ENCODE results near the gene NFE2L1. TPM values are rescaled to one million over a fixed set of nuclear protein-coding genes. Genes with fewer than 3 reads are reported as not detected.

NFE2L1 gene
- total RNA-seq, 1 experiment from 2014 or later = 149 TPM

DNA sequence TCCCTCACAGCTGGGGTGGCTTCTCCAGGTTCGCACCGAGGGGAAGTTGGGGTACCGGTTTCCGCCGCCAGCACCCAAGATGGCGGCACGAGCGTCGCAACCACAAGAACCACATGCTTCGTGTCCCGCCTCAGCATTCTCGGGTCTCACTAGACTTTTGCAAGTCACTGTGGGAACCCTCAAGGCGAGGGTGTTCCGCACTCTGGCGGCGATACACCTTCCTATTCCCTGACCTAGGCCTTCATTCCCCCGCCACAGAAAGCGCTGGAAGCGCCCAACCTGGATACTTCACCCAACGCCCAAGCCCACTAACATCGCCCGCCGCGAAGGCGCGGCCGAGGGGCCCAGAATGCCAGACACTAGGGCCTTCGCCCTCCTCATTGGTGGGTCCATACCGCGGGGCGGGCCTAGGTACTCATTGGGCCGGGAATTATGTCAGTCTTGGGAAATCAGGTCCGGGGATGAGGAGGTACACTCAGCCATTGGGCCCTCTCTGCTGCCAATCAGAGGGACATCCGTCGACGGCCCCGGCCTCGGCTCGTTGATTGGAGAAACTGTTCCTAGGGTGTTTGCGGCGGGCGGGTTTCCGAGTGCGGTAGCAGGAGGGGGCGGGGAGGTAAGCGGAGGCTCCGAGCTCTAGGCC, at the start of gene NFE2L1 (continued):
- TF ChIP-seq AR (CRISPR knock-in tag; IDR thresholded peaks at IDR 0.05) (peak; percentile 41; the same call in 1 of the 2 replicates), ERG (CRISPR knock-in tag; IDR thresholded peaks at IDR 0.05) (0 out of 2 replicates have a peak, but pooled peaks have one; percentile 10), CBFB (CRISPR knock-in tag; IDR thresholded peaks at IDR 0.05; ENCODE audit: low read depth) (no peak), STAT6 (CRISPR knock-in tag; conservative IDR thresholded peaks at IDR 0.05; ENCODE audit: low read depth) (no peak), ATF3 (CRISPR knock-in tag; conservative IDR thresholded peaks at IDR 0.05) (no peak), PRDM15 (CRISPR knock-in tag; IDR thresholded peaks at IDR 0.05) (no peak), EMX1 (CRISPR knock-in tag; IDR thresholded peaks at IDR 0.05) (no peak), SP1 (CRISPR knock-in tag; conservative IDR thresholded peaks at IDR 0.05) (peak; percentile 59), USF2 (CRISPR knock-in tag; IDR thresholded peaks at IDR 0.05) (peak; percentile 86)

GRCh38 chr17:47999582-47999981, 48.6 kb upstream of the NFE2L1 start:
- ChIA-PET POLR2A (no interaction called here), CTCF (interaction anchor here (0.7 to 2.9 kb wide), 15 partner anchors 11 to 336 kb away, joined by 3 to 14 read pairs (median 4); partner anchors contain the start of genes CDK5RAP3, NFE2L1 and SCRN2)
- TF ChIP-seq ZNF423 (CRISPR knock-in tag; IDR thresholded peaks at IDR 0.05) (peak; percentile 35), ZNF671 (CRISPR knock-in tag; IDR thresholded peaks at IDR 0.05) (no peak)
- TF ChIP-seq, protein P1, sequence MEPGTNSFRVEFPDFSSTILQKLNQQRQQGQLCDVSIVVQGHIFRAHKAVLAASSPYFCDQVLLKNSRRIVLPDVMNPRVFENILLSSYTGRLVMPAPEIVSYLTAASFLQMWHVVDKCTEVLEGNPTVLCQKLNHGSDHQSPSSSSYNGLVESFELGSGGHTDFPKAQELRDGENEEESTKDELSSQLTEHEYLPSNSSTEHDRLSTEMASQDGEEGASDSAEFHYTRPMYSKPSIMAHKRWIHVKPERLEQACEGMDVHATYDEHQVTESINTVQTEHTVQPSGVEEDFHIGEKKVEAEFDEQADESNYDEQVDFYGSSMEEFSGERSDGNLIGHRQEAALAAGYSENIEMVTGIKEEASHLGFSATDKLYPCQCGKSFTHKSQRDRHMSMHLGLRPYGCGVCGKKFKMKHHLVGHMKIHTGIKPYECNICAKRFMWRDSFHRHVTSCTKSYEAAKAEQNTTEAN (CRISPR knock-in tag; IDR thresholded peaks at IDR 0.05) = no peak
- peaks cover 52% of the 10 kb centered on the region for H3K4me1 Mint-ChIP-seq
- no peak overlapping the region for H3K4me3 Mint-ChIP-seq
- H3K9me3 Mint-ChIP-seq = no peaks in the 10 kb centered on the region
- no peaks in the 10 kb centered on the region; the same call in 1 of the 2 replicates for H3K27me3 Mint-ChIP-seq (ENCODE audit: low read depth)
- H3K36me3 Mint-ChIP-seq = no peaks in the 10 kb centered on the region
- DNase-seq (ENCODE audit: low spot score) = no peak
- ATAC-seq = no peak
- H3K27ac Mint-ChIP-seq = no peak overlapping the region
